Body of pancreas (tissue), 4 donors: Measurements from ENCODE around the gene REG1A. TPM values are rescaled to one million over a fixed set of nuclear protein-coding genes. Genes with fewer than 3 reads are reported as not detected.
A peak's percentile ranks its signal among the peaks of the same experiment; 100 is the strongest.

Source experiments
- ATAC-seq: fragments of 150-250 bp; one replicate; pipeline ENCODE4 v1.9.1; 2016
- DNase-seq, 4 donors: peaks; one replicate each; pipeline ENCODE4 v3.0.0-alpha.2; 2019
- H3K27ac ChIP-seq, 4 donors: fragments of 200-600 bp; sonication (generic); 1 replicate in 3 of 4; 2 replicates in 1 of 4; pipeline versions ENCODE4 v1.5.1 to v1.6.1; 2016 to 2019; ENCODE audit warnings: mild to moderate bottlenecking in 1 of 4, mixed read lengths in 1 of 4, moderate library complexity in 1 of 4
- H3K27me3 ChIP-seq, 2 donors: fragments of 200-600 bp; sonication (generic); one replicate each; pipeline ENCODE4 v1.6.0; 2016; ENCODE audit warnings: mild to moderate bottlenecking in 1 of 2
- H3K36me3 ChIP-seq, 2 donors: fragments of 200-600 bp; sonication (generic); replicated peaks in 1 of 2; 2 replicates each; pipeline ENCODE4 v1.5.1; 2016; ENCODE audit warnings: low read depth in 2 of 2; ENCODE audit not compliant: insufficient read depth in 1 of 2
- H3K4me1 ChIP-seq: fragments of 200-600 bp; sonication (generic); one replicate; pipeline ENCODE4 v1.6.0; 2016
- H3K4me3 ChIP-seq, 2 donors: fragments of 200-600 bp; sonication (generic); 1 replicate in 1 of 2; 2 replicates in 1 of 2; pipeline ENCODE4 v1.5.1; 2016 to 2019
- H3K9me3 ChIP-seq, 3 donors: fragments of 200-600 bp; sonication (generic); 1 replicate in 2 of 3; 2 replicates in 1 of 3; pipeline ENCODE4 v1.5.1; 2016
- CTCF ChIP-seq, 7 experiments: fragments of 450-650 bp in 4 of 7; fragments of 200-600 bp in 3 of 7; sonication (generic) in 3 of 7; IDR thresholded peaks; one replicate each; pipeline ENCODE4 v1.5.1; 2016 to 2019; ENCODE audit warnings: antibody characterized with exemption in 7 of 7
- POLR2A ChIP-seq, 3 donors: fragments of 450-650 bp; IDR thresholded peaks; one replicate each; pipeline ENCODE4 v1.6.1; 2016; ENCODE audit warnings: antibody characterized with exemption in 3 of 3, mild to moderate bottlenecking in 2 of 3
- WGBS, 2 donors: methylation state at CpG; one replicate each; pipeline ENCODE4 v1.1.5; 2017; 5-methylcytosine and 5-hydroxymethylcytosine counted together
- intact Hi-C: fragments of 100-400 bp; cut with DNase I; formaldehyde crosslinking; loops from one replicate; pipeline ENCODE4 v1.15.1; 2023
- total RNA-seq, 2 donors: library from RNA; depleted of rRNA; stranded (reverse); fragments of >200 nt; gene quantifications; one replicate each; pipeline ENCODE4 v1.1.0, GENCODE V29; 2016

REG1A gene
- total RNA-seq, 2 donors from 2014 or later: 14,523 to 48,012 TPM

DNA sequence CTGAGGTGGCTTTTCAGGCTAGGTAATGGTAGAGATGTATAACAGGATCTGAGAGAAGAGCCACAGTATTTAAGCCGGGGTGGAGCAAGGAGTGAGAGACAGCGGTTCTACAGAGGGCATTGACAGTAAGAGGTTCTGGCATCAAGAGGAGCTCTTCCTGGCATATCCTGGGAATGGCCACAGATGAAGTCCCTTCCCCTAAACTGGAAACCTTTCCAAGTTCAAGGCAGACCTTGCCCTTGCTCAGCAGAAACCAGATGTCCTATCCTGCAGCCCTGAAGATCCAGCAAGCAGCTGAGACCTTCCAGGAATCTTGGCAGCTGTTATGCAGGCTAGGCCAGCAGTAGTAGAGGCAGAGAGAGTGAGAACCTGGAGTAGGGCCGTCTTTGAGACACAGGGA, 18.1 kb downstream of the REG1A start:
- TF ChIP-seq POLR2A (IDR thresholded peaks at IDR 0.05): peak in 1 of 3 donors; percentile 64
- no peak for TF ChIP-seq CTCF (IDR thresholded peaks at IDR 0.05)
- Histone ChIP-seq H3K9me3 (no peaks in the 10 kb centered on the region), H3K4me1 (peaks cover 59% of the 10 kb centered on the region), H3K4me3 (no peak overlapping the region), H3K36me3 (no peaks in the 10 kb centered on the region), H3K27me3 (no peaks in the 10 kb centered on the region), H3K27ac (peak overlapping the region in 2 of 4 donors; percentile 58 to 59)
- intact Hi-C loops: loop anchor here (5.0 kb wide), 1 partner anchor 79 kb away; no protein-coding TSS in a partner anchor
- peak in 1 of 4 donors; percentile 35 for DNase-seq
- WGBS, 2 donors: 44 to 58% methylated on average over 3 of the region's 3 CpGs
- peak; percentile 51 for ATAC-seq

- no peak for TF ChIP-seq CTCF (IDR thresholded peaks at IDR 0.05)
- no peak for TF ChIP-seq POLR2A (IDR thresholded peaks at IDR 0.05)
- DNase-seq (no peak), ATAC-seq (peak; percentile 47)
- H3K4me1 ChIP-seq: peaks cover 50% of the 10 kb centered on the region
- H3K4me3 ChIP-seq: no peak overlapping the region
- no peaks in the 10 kb centered on the region for H3K27me3 ChIP-seq
- H3K27ac ChIP-seq: no peak overlapping the region
- H3K36me3 ChIP-seq: no peaks in the 10 kb centered on the region
- H3K9me3 ChIP-seq: no peaks in the 10 kb centered on the region
- intact Hi-C loops: loop anchor here (5.0 kb wide), 1 partner anchor 78 kb away; no protein-coding TSS in a partner anchor
These were observed 19.1 kb downstream of the REG1A start for GRCh38 chr2:79139423-79139822.

GRCh38 chr2:79155826-79156476, 35.7 kb downstream of the REG1A start:
- Histone ChIP-seq H3K4me1 (peaks cover 24% of the 10 kb centered on the region), H3K9me3 (no peaks in the 10 kb centered on the region), H3K27me3 (no peaks in the 10 kb centered on the region), H3K4me3 (no peak overlapping the region), H3K36me3 (no peaks in the 10 kb centered on the region), H3K27ac (peak overlapping the region in 1 of 4 donors; percentile 16)
- WGBS, 2 donors: 82 to 94% methylated on average over 2 of the region's 2 CpGs
- intact Hi-C loops: no loop called here
- DNase-seq: peak in 1 of 4 donors; percentile 31
- peak in 1 of 3 donors; percentile 49 for TF ChIP-seq POLR2A (IDR thresholded peaks at IDR 0.05)
- no peak for TF ChIP-seq CTCF (IDR thresholded peaks at IDR 0.05)
- peak; percentile 29 for ATAC-seq

- ATAC-seq (no peak), DNase-seq (no peak)
- no peaks in the 10 kb centered on the region for H3K9me3 ChIP-seq
- H3K27me3 ChIP-seq: no peaks in the 10 kb centered on the region
- H3K4me3 ChIP-seq: no peak overlapping the region
- H3K4me1 ChIP-seq: peaks cover 41% of the 10 kb centered on the region
- no peaks in the 10 kb centered on the region for H3K36me3 ChIP-seq
- intact Hi-C loops: no loop called here
- 75 to 87% methylated on average over 1 to 2 of the region's 2 CpGs for WGBS, 2 donors
- H3K27ac ChIP-seq: peak overlapping the region in 1 of 4 donors; percentile 60
- TF ChIP-seq POLR2A (IDR thresholded peaks at IDR 0.05) (no peak), CTCF (IDR thresholded peaks at IDR 0.05) (no peak)
These were observed 38.7 kb downstream of the REG1A start for GRCh38 chr2:79159030-79159429.

DNA sequence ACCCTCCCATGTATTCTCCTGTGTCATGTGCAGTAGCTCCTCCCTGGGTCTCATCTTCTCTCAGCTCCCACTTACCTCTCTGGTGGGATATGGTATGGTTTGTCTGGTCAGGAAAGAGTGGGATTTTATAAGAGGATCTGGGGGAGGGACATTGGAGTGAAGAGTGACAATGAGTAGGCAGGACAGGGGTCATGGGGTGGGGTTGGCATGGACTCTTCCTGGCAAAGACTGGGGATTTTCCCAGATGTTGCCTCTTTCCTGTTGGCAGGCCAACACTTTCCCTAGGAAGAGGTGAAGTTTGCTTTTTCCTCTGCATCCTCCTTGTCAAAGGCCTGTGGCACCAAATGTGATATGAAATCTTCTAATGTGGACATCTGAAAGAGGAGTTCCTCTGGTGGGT, 39.4 kb downstream of the REG1A start, which contains the start of gene REG3A:
Gene REG3A, minus strand, starts transcription at position 101 of the 400 bp plus-strand sequence. CDS start 348 bp downstream, outside the sequence.
- Histone ChIP-seq H3K36me3 (no peaks in the 10 kb centered on the region), H3K9me3 (no peaks in the 10 kb centered on the region), H3K4me1 (peaks cover 41% of the 10 kb centered on the region), H3K27me3 (no peaks in the 10 kb centered on the region), H3K27ac (peak within 1 kb of the TSS in 1 of 4 donors; percentile 60), H3K4me3 (no peak within 1 kb of the TSS)
- ATAC-seq (no peak), DNase-seq (peak in 1 of 4 donors; percentile 31)
- intact Hi-C loops: no loop called here
- TF ChIP-seq CTCF (IDR thresholded peaks at IDR 0.05): no peak
- TF ChIP-seq POLR2A (IDR thresholded peaks at IDR 0.05): peak in 2 of 3 donors; percentile 40 to 61
